B cell (primary cell): ENCODE results near the gene PEX13.

Experiments
- CTCF ChIP-seq: fragments of 200-600 bp; IDR thresholded peaks from one replicate; pipeline ENCODE4 v1.8.0; 2022; ENCODE audit warnings: antibody characterized with exemption, mild to moderate bottlenecking
- EZH2 ChIP-seq: IDR thresholded peaks from 2 replicates; pipeline ENCODE4 v1.6.1; 2012; ENCODE audit warnings: borderline replicate concordance, low read depth, mild to moderate bottlenecking, moderate library complexity, low read length; ENCODE audit not compliant: insufficient read depth, poor library complexity, severe bottlenecking

GRCh38 chr2:61089797-61090196, 72.3 kb downstream of the PEX13 start:
- TF ChIP-seq CTCF (no peak), EZH2 (no peak)
